Stimulated activated CD4-positive, alpha-beta T cell treated with anti-CD3 and anti-CD28 coated beads, TNF-alpha, amount 100 ng/mL, for 24 hours (primary cell): ENCODE data around the gene COBLL1.
"Not testable (repeated sequence)": the region's sequence is repeated elsewhere in the genome, so short reads cannot be mapped to it uniquely, and the experiment has no call there.

Experiments used
- DNase-seq, 3 experiments: peaks; one replicate each; pipeline ENCODE4 v3.0.0-alpha.2; 2020; ENCODE audit warnings: low read depth in 3 of 3

COBLL1 gene

DNA sequence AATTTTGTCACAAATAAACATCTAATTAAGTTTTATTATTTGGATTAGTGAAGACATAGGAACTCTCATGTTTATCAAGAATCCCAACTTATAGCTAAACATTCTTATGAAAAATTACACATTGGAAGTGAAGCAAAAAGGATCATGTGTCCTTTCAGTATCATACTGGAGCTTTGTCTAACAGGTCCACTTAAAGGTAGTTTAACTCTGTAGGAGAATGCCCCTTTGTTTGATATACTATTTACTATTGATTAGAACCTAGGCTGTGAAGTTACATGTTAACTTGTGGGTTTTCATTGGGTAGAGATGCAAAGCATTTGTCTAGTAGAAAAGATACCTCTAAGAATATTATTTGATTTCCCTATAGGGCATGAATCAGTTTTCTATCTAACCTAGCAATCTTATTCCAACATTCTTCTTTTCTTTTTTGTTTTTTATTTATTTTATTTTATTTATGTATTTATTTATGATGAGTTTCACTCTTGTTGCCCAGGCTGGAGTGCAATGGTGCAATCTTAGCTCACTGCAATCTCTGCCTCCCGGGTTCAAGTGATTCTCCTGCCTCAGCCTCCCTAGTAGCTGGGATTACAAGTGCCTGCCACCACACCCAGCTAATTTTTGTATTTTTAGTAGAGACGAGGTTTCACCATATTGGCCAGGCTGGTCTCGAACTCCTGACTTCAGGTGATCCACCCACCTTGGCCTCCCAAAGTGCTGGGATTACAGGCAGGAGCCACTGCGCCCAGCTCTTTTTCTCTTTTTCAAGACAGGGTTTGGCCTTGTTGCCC, 18.5 kb upstream of the COBLL1 start:
- DNase-seq: not testable (repeated sequence)

DNA sequence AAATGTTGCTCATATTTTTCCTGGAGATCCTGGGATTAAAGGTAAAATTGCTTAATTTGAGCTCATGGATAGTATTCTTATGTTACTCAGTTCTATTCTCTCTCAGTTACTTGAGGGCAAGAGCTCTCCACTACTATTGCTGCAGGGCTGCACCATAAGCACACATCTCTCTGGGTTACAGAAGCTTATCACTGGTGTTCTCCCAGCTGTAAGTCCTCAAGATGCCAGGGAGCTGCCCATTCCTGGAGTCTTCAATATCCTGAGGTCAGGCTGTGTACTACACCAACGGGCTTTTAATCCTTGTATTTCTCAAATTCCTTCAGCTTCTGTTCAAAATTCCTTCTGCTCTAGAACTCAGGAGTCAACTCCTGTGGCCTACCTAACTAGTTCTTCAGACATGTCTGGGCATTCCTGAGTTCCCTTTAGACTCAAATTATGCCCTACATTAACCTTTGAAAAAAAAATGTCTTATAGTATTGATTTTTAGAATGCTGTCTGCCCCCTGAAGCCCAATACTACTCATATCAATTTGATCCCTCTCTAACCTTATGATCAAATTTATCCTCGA, 17.7 kb upstream of the COBLL1 start:
- no peak for DNase-seq

DNA sequence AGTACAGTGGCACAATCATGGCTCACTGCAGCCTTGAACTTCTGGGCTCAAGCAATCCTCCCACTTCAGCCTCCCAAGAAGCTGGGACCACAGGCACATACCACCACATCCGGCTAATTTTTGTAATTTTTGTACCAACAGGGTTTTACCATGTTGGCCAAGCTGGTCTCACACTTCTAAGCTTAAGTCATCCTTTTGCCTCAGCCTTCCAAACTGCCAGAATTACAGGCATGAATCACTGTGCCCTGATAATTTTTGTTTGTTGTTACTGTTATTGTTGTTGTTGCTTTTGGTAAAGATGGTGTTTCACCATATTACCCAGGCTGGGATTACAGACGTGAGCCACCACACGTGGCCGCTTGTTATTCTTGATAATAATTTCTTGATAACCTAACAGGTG, 10.5 kb upstream of the COBLL1 start:
- no peak for DNase-seq

DNA sequence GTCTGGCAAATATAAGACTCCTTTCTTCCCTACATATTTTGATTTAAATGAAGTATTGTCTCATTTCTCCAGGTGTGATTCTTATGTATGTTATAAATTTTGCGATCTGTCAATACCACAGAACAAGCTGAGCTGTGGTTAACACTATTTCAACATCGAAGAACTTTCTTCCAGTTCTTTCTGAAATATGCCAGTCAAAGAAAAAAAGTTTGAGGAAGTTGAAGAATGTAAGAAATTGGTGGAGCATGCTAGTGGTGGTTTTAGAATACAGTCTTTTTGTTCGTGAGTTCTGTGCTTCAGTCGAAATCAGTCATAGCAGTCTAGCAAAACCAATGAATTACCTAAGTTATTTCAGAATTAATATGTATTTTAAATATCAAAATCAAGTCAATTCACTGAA, 8.6 kb upstream of the COBLL1 start:
- no peak for DNase-seq

DNA sequence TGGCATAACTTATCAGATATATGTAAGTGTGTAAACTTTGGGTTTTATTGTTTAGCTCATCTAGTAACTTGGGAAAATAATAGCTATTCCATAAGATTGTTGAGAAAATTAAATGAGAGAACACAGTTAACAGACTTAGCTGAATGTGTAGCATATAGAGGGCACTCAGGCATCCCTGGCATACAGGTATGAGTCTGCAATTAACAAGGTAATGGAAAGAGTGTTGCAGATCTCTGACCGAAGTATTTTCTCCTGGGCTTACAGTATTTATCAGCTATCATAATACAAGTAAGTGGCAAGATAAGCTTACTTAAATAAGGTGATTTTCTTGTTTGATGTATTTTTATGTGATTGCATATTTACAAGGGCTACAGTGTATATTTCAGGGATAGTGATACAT, 7.9 kb upstream of the COBLL1 start:
- DNase-seq: no peak

DNA sequence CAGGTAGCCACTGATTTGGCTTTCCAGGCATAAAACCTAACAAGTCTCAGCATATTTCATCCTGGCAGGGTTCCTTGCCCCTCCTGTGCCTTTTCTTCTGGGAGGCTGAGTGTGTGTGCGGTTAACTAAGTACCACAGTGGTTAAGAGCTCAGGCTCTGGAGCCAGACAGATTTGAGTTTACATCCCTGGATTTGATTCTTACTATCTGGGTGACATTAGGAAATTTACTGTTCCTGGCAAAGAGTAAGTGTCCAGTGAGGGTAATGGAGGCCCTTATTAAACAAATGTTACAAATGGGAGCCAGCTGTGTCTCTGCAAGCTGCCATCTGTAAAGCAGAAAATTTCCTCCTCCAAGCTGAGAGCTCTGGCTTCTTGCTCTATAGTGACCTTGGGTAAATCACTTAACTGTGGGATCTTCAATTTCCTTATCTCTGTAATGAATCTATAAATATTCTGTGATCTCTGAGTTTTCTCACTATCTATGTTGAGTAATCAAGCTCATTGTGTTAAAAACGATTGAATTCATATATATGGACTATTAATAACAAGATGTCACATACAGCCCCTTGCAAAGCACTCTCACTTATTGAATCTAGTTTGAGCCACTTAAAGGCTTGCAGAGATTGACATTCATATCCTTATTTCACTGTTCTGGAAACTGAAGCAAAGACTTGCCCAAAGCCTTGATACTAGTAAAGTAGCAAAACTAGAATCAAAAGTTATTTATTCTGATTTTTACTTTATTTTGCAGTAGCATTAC, 6.5 kb upstream of the COBLL1 start:
- no peak for DNase-seq

DNA sequence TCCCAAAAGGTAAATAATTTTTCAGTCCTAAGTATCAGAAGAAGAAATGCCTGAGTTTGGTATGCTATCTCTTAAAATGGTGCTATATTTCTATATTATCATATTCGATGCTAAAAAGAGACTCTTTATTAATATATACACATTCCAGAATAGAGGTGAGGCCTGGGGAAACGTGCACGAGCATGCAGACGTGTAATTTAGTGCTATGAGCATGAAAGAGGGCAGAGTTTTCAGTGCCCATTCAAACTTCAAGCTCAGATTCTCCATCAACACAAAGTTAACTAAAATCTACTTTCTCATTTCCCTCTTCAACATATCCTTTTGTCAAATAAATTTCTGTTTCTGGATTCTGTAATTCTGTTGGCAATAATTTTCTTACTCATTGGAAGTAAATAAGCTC, 5.7 kb upstream of the COBLL1 start:
- no peak for DNase-seq

DNA sequence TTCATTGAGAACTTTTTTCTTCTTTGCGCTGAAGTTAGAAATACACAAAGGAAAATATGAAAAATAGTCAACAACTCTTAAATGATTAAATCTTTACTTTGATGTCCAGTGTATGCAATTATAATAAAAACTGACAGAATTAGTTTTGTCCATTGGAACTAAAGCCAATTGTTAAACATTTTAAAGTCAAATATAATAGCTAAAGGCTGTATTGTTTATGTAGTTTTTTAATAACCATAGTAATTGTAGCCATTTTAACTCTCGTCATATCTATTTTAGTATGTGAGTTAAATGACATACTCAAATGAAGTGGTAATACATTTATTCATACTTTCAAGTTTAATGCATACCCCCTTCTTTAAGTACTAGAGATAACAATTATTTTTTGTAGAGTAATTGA, 4.7 kb upstream of the COBLL1 start:
- no peak for DNase-seq

DNA sequence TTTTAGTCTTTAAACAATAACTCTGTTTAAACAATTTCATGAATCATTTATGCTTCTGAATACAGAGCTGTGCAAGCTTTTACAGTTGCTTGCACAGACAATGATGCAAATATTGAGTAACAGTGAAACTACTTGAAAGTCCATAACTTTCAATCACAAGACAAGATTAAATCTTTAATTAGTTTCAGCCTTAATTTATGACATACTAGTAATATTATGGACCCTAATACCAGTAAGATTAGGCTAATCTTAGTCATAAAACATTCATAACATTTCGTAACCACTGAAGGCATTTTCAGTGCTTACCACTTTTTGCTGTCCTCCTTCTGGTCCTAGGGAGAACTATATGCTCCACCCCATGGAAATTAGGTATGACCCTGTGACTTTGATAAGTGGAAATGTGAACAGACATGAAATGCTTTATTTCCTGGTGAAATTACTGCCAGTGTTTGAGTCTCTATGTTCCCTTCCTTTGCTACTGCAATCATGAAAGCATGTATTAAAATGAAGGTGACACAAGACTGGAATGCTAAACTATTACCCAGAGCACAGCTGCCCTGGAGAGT, 1.8 kb upstream of the COBLL1 start:
- no peak for DNase-seq

DNA sequence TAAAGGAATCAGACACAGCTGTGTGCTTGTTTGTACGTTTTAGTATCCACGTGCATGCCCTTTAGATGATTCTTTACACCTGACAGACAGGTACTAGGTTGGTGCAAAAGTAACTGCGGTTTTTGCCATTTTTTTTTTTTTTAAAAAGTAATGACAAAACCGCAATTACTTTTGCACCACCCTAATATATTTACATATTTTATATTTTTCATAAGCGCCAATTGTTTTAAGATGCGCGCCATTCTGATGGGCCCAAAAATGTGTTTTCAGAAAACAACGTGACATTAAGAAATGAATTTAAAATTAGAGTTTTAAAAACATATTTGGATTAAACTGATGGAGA, 972 bp upstream of the COBLL1 start:
- DNase-seq: no peak

DNA sequence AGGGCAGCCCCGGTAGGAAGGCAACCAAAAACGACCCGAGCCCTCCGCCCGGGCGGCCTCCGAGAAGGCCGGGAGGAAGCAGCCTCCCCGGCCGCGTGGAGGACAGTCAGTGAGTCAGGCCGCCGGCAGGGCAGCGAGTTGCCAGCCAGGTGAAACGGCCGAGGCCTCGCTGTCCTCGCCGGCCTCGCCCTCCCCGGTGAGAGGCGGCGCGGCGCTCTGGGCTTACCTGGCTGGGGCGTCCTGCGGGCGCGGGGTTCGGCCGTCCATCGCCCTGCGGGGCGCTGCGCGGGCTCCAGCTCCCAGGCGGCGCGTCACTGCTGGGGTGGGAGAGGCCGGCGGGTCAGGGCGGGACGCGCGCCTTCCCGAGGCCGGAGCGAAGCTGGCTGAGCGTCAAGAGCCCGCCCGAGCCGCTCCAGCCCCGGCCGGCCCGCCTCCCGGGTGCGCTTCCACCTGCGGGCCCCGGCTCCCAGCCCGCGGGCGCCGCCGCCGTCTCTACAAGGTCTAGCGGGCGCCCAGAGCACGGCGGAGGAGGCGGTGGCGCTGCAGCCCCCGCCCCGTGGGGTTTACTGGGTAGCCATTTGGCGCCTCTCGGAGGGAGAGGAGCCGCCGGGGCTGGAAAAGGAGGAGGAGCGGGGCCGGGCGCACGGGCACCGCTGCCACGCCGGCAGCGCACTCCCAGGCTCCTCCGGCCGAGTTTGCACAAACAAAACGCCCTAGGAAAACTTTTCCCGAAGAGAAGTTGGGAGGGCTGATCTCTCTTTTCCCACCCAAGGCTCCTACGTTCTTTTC, 499 bp downstream of the COBLL1 start:
- DNase-seq: peak in 1 of 3 experiments; percentile 36

DNA sequence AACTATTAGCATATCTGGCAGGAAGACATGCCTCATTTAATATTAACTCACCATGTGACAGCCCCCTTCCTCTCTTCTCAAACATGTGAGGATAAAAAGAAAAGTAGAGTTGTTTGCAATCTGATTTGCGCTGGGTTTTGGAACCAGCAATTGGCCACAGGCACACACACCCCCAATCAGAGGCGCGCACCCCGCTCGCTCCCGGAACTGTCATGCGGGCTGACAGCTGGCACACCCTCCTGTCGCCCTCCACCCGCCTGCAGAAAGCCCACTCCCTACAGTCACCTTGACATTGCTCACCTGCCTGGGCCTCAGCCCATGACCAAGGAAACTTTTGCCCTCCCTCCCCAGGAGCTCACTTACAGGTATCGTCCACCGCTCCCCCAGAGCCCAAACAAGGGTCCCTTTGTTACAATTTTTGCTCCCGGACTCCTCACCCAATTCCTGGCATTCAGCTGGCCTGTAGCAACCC, 1.1 kb downstream of the COBLL1 start:
- peak in 1 of 3 experiments; percentile 2 for DNase-seq

DNA sequence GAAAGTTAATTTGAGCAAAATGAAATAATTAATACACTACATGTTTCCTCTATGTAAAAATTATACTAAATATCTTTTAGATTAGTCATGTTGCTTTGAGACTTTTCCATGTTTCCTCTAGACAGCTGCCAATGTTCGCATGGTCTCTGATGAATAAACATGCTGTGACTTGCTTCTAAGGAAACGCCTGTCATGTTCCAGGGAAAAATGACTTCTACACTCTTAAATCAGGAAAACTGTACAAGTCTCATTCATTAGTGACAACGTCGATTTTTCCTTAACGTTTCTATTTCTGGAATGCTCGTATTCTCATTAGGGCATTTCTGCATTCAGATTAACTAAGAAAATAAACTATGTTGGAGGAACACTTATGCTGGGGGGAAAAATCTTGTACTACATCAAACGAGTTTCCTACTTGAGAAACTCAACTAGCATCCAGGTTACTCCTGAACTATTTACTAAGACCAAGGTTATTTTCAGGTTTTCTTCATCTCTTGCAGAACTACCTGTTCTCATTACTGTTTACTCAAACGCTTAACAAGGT, 1.6 kb downstream of the COBLL1 start:
- DNase-seq: no peak

DNA sequence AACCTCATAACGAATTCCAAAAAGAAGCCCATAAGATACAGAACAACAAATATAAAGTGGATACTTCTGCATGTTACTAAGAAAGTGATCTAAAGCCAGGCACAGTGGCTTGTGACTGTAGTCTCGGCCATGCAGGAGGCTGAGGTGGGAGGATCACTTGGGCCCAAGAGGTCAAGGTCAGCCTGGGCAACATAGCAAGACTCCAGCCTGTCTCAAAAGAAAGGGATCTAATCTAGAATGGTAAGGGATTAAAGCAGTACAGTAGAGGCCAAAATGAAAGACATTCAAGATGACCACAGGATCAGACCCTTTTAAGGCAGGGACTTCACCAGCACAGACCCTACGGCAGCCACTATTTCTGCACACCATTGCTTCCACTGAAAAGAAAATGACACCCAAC, 3.8 kb downstream of the COBLL1 start:
- no peak for DNase-seq

DNA sequence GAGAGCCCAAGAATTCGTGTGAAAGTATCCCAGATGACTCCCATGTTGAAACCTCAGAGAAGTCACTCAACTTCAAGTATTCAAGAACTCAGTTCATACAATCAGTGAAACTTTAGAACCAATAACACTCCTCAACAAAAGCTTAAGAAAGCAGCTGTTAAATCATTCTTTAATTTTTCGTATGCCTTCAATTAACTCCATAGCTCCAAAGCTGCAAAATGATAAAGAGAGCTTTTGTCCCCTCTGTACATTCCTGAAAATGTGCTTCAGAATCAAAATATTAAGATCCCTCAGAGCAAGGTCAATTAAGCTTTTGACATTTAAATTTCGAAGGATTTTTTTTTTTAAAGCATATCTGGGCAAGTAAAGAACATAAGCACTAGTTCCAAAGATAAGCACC, 4.7 kb downstream of the COBLL1 start:
- no peak for DNase-seq

DNA sequence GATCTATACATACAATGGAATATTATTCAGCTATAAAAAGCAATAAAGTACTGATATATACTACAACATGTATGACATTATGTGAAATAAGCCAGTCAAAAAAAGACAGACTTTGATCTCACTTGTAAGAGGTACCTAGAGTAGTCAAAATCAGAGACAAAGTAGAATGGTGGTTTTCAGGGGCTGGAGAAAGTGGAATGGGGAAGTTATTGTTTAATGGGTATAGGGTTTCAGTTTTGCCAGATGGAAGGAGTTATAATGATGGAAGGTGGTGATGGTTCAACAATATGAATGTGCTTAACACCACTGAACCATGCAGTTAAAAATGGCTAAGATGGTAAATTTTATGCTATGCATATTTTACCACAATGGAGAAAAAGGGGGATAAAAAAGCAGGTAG, 6.3 kb downstream of the COBLL1 start:
- DNase-seq: no peak

DNA sequence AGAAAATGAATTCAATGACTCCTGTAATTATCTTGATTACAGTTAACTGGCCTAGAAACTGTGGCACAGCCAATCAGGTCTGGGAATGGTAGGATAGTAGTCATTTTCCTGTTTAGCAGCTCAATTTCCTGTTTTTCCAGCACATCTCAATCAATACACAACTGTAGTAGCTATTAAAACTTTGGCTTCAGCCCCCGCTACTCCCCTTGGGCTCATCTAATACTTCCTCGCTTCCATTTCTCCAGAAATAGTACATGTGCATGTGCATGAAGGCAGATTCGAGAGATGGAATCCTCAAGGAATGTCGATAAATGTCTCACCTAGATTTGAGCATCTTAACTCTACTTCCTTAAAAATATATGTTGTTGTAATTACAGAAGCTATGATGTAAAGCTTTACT, 9.7 kb downstream of the COBLL1 start:
- DNase-seq: no peak

DNA sequence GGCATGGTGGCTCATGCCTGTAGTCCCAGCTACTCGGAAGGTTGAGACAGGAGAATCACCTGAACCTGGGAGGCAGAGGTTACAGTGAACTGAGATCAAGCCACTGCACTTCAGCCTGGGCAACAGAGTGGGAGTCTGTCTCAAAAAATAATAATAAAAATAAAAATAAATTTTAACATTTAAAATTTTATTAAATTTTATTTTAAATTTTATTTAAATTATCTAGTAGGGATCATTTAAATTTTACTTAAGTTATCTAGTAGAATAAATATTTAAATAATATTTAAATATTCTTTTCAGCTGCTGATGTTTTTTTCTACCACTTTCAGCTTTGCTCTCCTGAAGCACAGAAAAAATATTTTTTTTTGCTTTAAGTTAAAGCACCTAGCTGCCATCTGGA, 10.4 kb downstream of the COBLL1 start:
- DNase-seq: no peak

DNA sequence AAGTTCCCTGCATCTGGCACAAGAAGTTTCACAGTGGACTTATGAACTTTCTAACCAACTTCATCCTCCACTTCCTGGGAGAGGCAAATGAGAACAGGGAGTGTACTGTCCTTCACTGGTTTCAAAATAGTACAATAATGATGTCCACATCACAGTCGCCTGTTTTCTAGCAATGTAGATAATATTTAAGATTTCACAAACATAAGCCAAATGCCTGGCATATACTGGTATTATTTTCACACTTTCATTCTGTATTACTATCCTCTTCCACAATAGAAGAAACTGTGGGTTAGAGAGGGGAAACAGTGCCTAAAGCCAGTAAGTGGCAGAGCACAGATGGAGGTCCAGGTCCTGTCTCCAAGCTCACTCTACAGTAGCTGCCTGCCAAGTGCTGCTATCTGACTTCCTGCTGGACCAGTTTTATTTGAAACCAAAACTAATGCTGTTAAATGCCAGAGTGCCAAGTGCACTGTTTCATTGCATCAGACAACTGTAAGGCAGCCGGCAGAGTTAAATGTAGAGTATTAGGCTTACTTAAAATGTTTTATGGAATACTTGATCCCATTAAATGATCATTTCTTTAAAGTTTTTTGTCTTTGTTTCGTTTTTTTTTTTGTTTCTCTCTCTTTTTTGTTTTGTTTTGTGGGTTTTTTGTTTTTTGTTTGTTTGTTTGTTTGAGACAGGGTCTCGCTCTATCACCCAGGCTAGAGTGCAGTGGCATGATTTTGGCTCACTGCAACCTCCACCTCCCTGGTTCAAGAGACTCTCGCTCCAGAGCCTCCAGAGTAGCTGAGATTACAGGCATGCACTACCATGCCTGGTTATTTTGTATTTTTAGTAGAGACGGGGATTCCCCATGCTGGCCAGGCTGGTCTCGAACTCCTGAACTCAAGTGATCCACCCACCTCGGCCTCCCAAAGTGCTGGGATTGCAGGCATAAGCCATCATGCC, 15.1 kb downstream of the COBLL1 start:
- DNase-seq: no peak

DNA sequence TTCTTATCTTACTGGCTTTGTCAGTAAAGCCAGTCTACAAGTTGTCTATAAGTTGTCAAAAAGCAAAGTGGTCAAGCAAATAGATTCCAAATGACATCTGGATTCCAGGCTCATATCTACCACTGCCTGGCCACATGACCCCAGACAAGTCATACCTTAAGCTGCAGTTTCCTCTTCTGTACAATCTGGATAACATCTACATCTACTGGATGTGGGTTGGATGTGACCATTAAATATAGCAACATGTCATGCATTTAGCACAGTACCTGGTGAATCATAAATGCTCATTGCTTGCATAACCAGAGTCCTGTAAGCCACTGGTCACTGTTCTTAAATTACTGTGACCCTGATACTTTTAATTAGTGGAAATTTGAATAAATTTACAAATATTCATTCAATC, 16.8 kb downstream of the COBLL1 start:
- no peak for DNase-seq
